Epithelial cell of prostate (primary cell): ENCODE measurements around the gene UNC5A.

Experiments used
- DNase-seq: peaks from one replicate; pipeline ENCODE4 v3.0.0-alpha.2; 2011; ENCODE audit warnings: low read depth, low spot score
- H3K27ac ChIP-seq: fragments of 450-650 bp; 2 replicates; pipeline ENCODE4 v1.5.1; 2017; ENCODE audit warnings: mild to moderate bottlenecking

Gene UNC5A

GRCh38 chr5:176810081-176810597 lies at the start of gene UNC5A:
Gene UNC5A (plus strand): TSS chr5:176810559. CDS start chr5:176810751, 192 bp downstream.
- DNase-seq, result no peak
- no peak within 1 kb of the TSS for H3K27ac ChIP-seq

GRCh38 chr5:176761755-176762154 lies 48.6 kb upstream of the UNC5A start:
- DNase-seq, result no peak

GRCh38 chr5:176762489-176762888 lies 47.9 kb upstream of the UNC5A start:
- H3K27ac ChIP-seq, result no peak overlapping the region
- DNase-seq, result no peak

More at GRCh38 chr5:176761755-176762154, 48.6 kb upstream of the UNC5A start:
- H3K27ac ChIP-seq, result no peak overlapping the region

DNA sequence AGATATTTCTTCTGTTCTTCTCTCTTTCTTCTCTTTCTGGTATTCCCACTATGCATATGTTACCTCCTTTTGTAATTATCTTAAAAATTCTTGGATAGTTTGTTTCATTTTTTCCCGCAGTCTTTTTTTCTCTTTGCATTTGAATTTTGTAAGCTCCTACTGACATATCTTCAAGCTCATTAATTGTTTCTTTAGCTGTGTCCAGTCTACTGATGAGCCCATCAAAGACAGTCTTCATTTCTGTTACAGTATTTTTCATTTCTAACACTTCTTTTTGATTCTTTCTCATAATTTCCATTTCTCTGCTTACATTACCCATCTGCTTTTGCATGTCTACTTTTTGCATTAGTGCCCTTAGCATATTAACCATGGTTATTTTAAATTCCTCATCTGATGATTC lies 44.7 kb upstream of the UNC5A start:
- no peak overlapping the region for H3K27ac ChIP-seq
- no peak for DNase-seq

- no peak for DNase-seq
- H3K27ac ChIP-seq, result no peak overlapping the region
Measured at GRCh38 chr5:176768174-176768970, 42.0 kb upstream of the UNC5A start.

DNA sequence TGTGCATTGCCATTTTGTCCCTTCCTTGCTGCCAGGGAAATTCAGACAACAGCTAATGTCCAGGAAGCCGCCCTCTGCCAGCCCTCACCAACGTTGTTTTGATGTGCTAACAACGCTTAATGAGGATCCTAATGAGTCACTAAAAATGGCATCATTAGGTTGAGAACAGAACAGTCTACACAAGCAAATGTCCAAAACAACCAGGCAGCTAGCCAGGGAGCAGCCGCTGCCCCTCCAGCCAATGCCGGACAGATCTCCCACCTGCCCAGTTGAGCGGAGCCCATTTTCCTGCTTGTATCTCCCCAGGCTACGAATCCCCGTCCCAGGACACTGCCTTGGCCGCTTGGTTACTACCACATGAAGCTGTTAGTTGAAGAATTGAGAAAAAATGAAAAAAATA lies 40.4 kb upstream of the UNC5A start:
- no peak overlapping the region for H3K27ac ChIP-seq
- no peak for DNase-seq

DNA sequence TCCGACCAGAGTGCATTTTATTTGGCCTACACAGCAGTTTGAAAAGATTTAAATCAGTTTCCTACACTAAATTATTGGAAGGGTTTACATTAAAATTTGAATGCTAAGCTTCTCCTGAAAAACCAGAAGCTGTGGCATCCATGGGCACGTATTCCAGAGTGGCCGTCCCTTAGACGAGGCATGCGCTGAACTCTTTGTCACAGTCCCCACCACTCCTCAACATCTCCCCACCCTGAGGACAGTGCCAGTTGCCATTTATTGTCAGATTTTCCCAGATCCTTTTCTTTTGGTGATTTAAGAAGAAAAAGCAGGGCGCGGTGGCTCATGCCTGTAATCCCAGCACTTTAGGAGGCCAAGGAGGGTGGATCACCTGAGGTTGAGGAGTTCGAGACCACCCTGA lies 39.9 kb upstream of the UNC5A start:
- H3K27ac ChIP-seq, result no peak overlapping the region
- no peak for DNase-seq

GRCh38 chr5:176771102-176771845 lies 39.1 kb upstream of the UNC5A start:
- H3K27ac ChIP-seq, result no peak overlapping the region
- no peak for DNase-seq

DNA sequence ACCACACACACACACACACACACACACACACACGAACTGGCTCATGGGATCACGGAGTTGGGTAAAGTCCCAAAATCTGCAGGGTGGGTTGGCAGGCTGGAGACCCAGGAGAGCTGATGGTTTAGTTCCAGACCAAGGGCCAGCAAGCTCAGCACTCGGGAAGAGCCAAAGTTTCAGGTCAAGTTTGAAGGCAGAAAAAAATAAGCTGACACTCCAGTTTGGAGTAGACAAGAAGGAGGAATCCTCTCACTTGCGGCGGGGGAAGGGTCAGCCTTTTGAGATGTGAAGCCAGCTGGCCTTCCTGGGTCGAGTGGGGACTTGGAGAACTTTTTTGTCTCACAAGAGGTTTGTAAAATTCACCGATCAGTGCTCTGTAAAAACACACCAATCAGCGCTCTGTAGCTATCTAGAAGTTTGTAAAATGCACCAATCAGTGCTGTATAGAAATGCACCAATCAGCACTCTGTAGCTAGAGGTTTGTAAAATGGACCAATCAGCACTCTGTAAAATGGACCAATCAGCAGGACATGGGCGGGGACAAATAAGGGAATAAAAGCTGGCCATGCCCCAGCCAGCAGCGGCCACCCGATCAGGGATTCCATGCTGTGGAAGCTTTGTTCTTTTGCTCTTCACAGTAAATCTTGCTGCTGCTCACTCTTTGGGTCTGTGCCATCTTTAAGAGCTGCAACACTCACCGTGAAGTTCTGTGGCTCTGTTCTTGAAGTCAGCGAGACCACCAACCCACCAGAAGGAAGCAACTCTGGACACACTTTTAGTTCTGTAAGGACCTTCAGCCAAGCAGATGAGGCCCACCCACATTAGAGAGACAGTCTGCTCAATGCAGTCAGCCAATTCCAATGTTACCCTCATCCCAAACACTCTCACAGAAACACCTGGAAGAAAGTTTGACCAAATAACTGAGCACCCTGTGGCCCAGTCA lies 37.8 kb upstream of the UNC5A start:
- no peak for DNase-seq
- no peak overlapping the region for H3K27ac ChIP-seq

DNA sequence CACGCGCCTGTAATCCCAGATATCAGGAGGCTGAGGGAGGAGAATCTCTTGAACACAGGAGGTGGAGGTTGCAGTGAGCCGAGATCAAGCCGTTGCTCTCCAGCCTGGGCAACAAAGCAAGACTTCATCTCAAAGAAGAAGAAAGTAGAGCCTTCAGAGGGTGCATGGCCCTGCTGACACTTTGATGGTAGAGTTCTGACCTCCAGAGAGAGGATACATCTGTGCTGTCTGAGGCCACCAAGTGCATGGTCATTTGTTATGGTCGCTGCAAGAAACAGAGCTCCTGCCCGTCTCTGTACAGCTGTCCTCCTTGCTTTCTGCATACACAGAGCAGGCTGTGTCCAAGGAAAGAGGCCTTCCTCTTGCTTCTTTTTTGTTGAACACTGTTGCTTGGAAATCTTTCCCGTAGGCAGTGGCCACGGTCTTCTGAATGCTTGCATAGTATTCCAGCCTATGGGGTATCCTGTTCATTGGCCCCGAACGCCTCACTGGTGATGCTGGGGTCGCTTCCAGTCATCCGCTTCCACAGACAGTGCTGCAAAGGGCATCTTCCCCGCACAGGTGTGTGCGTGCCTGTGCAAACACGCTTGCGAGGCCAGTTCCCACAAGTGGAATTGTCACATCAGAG lies 36.8 kb upstream of the UNC5A start:
- H3K27ac ChIP-seq, result no peak overlapping the region
- DNase-seq, result no peak

GRCh38 chr5:176774216-176775171 lies 35.9 kb upstream of the UNC5A start:
- no peak for DNase-seq
- no peak overlapping the region for H3K27ac ChIP-seq

GRCh38 chr5:176775409-176775808 lies 35.0 kb upstream of the UNC5A start:
- no peak overlapping the region for H3K27ac ChIP-seq
- DNase-seq, result no peak

DNA sequence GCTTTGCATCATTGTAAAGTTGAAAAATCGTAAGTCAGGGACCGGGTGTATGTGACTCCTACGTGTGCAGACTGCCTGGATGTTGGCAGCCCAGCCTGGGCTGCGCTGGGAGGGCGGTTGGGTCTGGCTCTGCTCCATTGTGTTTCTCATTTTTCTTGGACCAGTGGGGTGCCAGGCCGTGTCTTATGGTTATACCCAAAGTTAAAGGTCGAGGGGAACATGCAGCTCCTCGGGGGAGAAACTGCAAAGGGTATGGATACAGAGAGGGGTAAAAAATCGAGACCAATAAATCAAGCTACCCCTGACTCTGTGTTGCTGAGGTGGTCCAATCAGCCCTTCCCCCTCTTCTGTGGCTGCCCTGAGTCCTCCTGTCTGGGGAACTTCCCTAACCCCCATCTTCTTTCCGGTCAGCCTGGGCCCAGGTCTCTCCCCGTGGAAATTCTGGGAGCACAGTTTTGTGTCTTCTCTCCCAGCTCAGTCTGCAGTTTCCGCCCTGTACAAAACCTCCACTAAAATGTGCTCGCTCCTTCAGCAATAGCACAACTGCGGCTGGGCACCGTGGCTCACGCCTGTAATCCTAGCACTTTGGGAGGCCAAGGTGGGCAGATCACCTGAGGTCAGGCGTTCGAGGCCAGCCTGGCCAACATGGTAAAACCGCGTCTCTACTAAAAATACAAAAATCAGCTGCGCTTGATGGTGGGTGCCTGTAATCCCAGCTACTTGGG lies 34.1 kb upstream of the UNC5A start:
- no peak overlapping the region for H3K27ac ChIP-seq
- no peak for DNase-seq

- DNase-seq, result no peak
- no peak overlapping the region for H3K27ac ChIP-seq
Measured at GRCh38 chr5:176776916-176777315, 33.4 kb upstream of the UNC5A start.

- no peak for DNase-seq
- H3K27ac ChIP-seq, result no peak overlapping the region
Measured at GRCh38 chr5:176778921-176779465, 31.4 kb upstream of the UNC5A start.

GRCh38 chr5:176779537-176779936 lies 30.8 kb upstream of the UNC5A start:
- no peak for DNase-seq

GRCh38 chr5:176780176-176781053 lies 29.9 kb upstream of the UNC5A start:
- no peak overlapping the region for H3K27ac ChIP-seq
- DNase-seq, result no peak

More at GRCh38 chr5:176779537-176779936, 30.8 kb upstream of the UNC5A start:
- no peak overlapping the region for H3K27ac ChIP-seq
